ENCODE results near the gene LRIG3.
"Not testable (repeated sequence)": the region's sequence is repeated elsewhere in the genome, so short reads cannot be mapped to it uniquely, and the experiment has no call there.

The LRIG3 gene

DNA sequence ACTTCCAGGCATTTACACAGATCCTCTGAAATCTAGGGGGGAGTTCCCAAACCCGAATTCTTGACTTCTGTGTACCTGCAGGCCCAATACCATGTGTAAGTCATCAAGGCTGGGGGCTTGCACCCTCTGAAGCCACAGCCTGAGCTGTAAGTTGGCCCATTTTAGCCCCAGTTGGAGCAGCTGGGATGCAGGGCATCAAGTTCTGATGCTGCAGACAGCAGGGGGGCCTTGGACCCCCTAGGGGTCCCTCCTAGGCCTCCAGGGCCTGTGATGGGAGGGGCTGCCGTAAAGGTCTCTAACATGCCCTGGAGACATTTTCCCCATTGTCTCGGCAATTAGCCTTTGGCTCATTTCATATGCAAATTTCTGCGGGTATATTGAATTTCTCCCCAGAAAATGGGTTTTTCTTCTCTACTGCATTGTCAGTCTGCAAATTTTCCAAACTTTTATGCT is 59.5 kb downstream of the LRIG3 start:
- no peak overlapping the region for H3K4me3 ChIP-seq (ENCODE audit: low read depth, low read length)
- DNase-seq (ENCODE audit: low read depth): no peak
- TF ChIP-seq CTCF (IDR thresholded peaks at IDR 0.05; ENCODE audit: insufficient read depth, low read depth, low read length, missing control alignments): no peak

DNA sequence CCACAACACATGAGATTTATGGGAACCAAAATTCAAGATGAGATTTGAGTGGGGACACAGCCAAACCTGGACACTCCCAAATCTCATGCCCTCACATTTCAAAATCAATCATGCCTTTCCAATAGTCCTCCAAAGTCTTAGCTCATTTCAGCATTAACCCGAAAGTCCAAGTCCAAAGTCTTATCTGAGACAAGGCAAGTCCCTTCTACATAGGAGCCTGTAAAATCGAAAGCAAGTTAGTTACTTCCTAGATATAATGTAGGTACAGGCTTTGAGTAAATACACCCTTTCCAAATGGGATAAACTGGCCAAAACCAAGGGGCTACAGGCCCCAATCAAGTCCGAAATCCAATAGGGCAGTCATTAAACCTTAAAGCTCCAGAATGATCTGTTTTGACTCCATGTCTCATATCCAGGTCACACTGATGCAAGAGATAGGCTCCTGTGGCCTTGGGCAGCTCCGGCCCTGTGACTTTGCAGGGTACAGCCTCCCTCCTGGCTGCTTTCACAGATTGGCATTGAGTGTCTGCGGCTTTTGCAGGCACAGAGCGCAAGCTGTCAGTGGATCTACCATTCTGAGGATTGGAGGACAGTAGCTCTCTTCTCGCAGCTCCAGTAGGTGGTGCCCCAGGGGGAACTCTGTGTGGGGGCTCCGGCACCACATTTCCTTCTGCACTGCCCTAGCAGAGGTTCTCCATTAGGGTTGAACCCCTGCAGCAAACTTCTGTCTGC is 60.1 kb downstream of the LRIG3 start:
- H3K4me3 ChIP-seq (ENCODE audit: low read depth, low read length): no peak overlapping the region
- no peak for TF ChIP-seq CTCF (IDR thresholded peaks at IDR 0.05; ENCODE audit: insufficient read depth, low read depth, low read length, missing control alignments)
- no peak for DNase-seq (ENCODE audit: low read depth)

DNA sequence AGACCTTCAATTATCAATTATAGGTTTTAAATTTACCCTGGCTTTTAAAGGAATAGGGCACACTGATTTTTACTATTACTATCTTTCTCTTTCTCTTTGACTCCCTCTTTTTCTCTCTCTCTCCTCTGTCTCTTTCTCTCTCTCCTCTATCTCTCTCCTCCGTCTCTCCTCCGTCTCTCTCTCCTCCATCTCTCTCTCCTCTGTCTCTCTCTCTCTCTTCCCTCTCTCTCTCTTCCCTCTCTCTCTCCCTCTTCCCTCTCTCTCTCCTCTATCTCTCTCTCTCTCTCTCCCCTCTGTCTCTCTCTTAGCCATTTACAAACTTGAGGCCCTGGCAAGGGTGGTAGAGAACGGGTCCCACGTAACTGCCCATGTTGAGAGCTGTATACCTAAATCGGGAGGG is 62.3 kb downstream of the LRIG3 start:
- no peak for DNase-seq (ENCODE audit: low read depth)
- no peak overlapping the region for H3K4me3 ChIP-seq (ENCODE audit: low read depth, low read length)
- TF ChIP-seq CTCF (IDR thresholded peaks at IDR 0.05; ENCODE audit: insufficient read depth, low read depth, low read length, missing control alignments): no peak

DNA sequence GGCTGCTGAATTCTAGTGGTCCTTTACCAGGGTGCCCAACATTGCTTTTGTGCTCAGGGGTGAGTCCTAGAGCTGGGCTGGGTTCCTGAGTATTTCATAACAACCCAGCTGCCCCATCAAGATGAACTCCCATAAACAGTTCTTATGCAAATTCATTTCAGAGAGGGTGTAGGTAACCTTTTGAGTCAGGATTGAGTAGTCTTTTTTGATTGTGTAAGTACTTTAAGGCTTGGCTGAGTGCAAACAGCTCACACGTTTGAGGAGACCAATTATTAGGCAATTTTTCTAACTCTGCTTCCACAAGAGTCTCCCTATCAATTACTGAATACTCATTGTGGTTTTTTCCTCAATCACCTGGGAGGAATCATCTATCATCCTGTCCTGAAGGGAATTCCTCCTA is 63.1 kb downstream of the LRIG3 start:
- H3K4me3 ChIP-seq (ENCODE audit: low read depth, low read length); DNase-seq (ENCODE audit: low read depth): not testable (repeated sequence)

DNA sequence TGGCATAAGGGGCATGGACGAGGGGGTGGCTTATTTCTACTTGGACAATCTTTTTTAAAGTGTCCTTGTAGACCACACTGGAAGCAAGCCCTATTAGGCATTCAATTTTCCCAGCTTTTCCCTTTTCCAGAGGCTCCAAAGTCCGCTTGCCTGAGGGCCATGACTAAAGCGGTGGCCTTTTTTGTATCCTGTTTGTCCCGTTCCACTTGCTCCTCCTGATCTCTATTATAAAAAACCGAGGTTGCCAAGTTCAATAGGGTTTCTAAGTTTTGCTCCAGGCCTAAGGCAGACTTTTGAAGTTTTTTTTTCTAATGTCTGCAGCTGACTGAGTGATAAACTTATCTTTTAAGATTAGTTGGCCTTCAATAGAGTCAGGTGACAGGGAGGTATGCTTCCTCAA is 64.7 kb downstream of the LRIG3 start:
- not testable (repeated sequence) for H3K4me3 ChIP-seq (ENCODE audit: low read depth, low read length); DNase-seq (ENCODE audit: low read depth)

- DNase-seq (ENCODE audit: low read depth): no peak
Measured at GRCh38 chr12:58850826-58851225, 69.5 kb downstream of the LRIG3 start.

GRCh38 chr12:58847901-58848600 is 72.3 kb downstream of the LRIG3 start:
- DNase-seq (ENCODE audit: low read depth): no peak
- TF ChIP-seq CTCF (IDR thresholded peaks at IDR 0.05; ENCODE audit: insufficient read depth, low read depth, low read length, missing control alignments): no peak
- H3K4me3 ChIP-seq (ENCODE audit: low read depth, low read length): no peak overlapping the region

More at GRCh38 chr12:58850826-58851225, 69.5 kb downstream of the LRIG3 start:
- TF ChIP-seq CTCF (IDR thresholded peaks at IDR 0.05; ENCODE audit: insufficient read depth, low read depth, low read length, missing control alignments): no peak
- H3K4me3 ChIP-seq (ENCODE audit: low read depth, low read length): no peak overlapping the region

DNA sequence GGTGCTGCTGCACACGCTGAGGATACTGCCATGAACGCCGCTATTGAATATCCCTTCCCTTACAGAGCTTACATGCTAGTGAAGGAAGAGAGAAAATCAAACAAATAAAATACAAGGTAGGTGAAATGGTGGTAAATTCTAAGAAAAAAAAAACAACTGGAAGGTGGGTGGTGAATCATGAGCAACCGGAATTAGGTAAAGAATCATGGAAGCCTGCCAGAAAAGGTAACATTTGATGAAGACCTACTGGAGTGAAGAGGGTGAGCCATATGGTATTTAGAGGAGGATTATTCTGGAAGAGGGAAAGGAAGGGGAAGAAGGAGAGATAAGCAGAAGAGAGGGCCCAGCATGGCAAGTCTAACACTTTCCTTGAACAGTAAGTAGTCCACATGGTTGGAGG is 76.1 kb downstream of the LRIG3 start:
- H3K4me3 ChIP-seq (ENCODE audit: low read depth, low read length): no peak overlapping the region
- TF ChIP-seq CTCF (IDR thresholded peaks at IDR 0.05; ENCODE audit: insufficient read depth, low read depth, low read length, missing control alignments): no peak
- DNase-seq (ENCODE audit: low read depth): no peak
